GM19438 (cell line): ENCODE measurements around the gene NAT10.

Experiments
- ATAC-seq: cut with Tn5 transposase; IDR thresholded peaks from one replicate; pipeline ENCODE4 v1.9.1; 2021; ENCODE audit warnings: low read depth; ENCODE audit not compliant: unreplicated experiment

NAT10 gene

DNA sequence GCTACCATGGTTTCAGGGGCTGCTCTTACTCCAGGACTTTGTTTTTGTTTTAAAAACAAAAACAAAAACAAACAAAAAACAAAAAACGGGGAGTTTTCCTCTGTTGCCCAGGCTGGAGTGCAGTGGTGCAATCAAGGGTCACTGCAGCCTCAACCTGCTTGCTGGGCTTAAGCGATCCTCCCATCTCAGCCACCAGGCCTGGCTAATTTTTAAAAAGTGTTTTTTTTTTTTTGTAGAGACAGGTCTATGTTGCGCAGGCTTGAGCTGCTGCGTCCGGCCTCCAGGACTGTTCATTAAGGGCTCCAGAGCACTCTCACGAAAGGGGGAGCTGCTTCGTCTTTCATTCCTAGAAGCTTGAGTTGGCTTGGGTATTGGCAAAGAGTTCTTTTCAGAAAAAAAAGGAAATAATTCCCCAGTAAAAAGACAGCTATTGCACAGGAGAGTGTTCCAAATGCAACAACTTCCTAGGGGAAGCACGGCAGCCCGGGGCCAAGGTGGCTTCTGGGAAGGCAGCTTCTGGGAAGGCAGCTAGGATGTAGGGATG lies 78.5 kb downstream of the NAT10 start:
- ATAC-seq: no peak

DNA sequence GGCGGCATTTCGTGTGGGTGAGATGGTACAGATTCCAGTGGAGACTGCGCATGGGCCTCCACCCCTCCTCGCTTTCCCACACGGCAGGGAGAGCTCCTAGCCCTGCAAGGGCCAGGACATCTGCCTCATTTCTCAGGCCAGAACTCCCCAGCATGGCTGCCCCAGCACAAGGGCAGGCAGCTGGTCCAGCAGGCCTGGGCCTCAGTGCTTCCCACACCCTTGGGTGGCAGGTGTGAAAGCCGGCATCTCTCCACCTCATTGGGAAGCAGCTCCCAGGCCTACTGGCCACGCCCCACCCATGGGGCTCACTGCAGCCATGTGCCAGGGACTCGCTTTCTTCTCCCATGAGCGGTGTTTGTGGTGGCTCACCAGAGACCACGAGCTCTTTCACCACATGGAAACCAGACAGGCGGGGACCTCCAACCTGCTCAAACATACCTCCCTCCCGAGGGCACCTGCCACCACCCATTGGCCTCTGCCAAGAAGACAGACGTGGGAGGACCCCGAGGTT lies 79.1 kb downstream of the NAT10 start:
- ATAC-seq: no peak

- no peak for ATAC-seq
Observed at GRCh38 chr11:34185926-34186841, 80.8 kb downstream of the NAT10 start.

DNA sequence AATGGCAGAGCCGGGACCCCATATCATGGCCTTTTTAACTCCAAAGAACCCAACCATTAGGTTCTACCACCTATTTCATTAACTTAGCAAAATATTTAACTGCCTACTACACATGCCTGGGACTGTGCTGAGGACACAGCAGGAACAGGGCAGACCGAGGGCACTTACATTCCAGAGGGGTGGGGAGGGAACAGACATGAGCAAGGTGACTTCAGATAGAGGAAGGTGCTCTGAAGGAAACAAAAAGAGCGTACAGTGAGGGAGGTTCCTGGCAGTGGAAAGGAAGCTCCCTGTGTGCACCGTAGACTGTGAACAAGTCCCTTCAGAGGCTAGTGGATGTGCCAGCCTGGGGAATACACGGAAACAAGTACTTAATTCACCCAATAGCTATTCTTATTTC lies 82.8 kb downstream of the NAT10 start:
- ATAC-seq: no peak

GRCh38 chr11:34189191-34189590 lies 83.8 kb downstream of the NAT10 start:
- no peak for ATAC-seq

DNA sequence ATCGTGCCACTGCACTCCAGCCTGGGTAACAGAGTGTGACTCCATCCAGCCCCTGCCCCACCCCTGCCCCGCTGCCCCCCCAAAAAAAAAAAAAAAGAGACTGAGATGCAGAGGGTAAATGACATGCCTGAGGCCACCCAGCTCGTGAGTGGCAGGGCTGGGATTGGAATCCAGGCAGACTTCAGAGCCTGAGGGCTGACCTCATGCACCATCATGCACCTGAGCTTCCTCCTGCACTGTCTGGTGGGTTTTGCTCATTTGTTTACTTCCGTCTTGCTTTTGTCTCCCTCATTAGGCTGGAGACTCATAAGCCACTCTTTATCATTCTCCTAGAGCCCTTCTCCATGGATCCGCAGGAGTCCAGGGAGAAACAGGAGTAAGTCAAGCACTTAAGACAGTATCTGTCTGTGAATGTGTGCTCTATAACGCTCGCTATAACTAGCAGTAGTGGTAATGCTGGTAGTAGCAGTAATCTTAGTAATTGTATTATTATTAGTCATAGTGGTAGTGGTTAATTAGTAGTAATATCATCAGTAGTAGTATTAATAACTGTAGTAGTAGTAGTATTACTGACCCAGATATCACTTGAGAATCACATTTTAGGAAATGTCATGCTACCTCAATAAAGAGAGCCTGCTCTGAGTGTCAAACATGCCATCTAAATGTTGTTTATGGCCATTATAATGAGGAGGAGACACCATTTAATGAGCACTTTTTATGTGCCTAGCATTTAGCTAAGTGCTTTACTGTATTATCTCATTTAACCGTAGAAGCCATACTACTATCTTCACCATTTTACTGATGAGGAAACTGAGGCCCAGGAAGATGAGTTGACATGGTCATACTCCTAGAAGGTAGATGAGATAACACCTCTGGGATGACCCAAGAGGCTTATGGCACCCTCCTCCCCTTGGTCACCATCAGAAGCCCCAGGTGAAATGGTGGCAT lies 85.0 kb downstream of the NAT10 start:
- no peak for ATAC-seq

DNA sequence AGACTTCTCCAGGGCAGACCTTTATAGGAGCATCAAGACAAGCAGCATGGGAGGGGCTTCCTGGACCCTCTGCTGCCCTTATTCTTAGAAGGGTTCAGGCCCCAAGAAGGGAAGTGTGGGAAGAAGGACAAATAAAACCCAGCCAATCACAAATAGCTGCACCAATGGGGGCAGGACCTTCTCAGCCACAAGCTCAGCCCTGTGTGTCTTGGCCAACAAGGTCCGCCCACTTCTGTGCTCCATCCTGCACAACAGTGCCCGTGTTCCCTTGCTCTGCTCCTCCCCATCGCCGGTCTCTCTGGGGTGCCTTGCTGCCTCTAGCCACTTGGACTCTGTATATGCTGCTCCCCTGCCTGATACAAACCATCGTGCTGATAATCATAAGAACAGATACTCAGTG lies 86.1 kb downstream of the NAT10 start:
- ATAC-seq: no peak

- no peak for ATAC-seq
Observed at GRCh38 chr11:34192481-34193401, 87.3 kb downstream of the NAT10 start.

DNA sequence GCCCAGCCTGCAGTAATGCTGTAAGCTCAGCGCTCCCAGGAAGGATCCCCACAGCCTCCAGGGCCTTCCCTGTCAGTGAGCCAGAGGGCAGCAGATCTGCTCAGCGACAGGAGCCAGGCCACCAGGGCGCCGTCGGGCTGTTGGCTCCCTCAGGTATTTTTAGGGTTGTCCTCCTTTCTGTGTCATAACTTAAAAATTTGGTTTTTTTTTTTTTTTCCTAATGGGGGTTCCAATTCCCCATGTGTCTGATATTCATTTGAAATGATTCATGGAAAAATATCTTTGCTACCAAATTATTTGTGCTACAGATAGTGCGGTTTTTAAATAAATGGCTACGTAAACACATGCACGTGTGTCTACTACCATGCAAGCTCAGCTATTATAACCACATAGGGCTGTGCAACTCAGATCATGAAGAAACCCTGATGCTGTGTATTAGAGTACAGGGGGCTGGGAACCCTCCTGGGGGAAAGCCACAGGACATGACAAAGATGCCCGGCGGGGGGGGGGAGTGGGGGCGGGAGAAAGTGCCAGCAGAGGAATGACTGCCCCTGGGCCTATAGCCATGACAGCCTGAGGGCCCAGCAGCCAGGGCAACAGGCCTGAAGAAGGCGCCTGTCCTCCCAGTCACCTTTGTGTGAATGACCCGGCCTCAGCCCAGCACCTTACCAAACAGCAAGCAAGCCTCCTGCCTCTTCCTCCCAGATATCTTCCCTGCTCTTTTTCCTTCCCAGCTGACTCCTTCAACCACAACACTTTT lies 89.3 kb downstream of the NAT10 start:
- no peak for ATAC-seq
